B cell (primary cell): ENCODE measurements around the gene ERCC1. TPM values are rescaled to one million over a fixed set of nuclear protein-coding genes. Genes with fewer than 3 reads are reported as not detected.

Experiments
- ATAC-seq: fragments of 200-7000 bp; cut with Tn5 transposase; one replicate; pipeline ENCODE4 v1.10.0; 2021; ENCODE audit warnings: low read depth, mild to moderate bottlenecking, moderate number of reproducible peaks, moderate library complexity
- CTCF ChIA-PET: fragments of 350-600 bp; sonication (Branson Sonifier 250); formaldehyde crosslinking; loops from one replicate; lab custom pipeline; 2021; ENCODE audit warnings: antibody characterized with exemption, inconsistent platforms; lab: Charles Lee
- POLR2A ChIA-PET: fragments of 350-600 bp; sonication (Branson Sonifier 250); formaldehyde crosslinking; loops from one replicate; lab custom pipeline; 2021; ENCODE audit warnings: antibody characterized with exemption; lab: Charles Lee
- DNase-seq: peaks from one replicate; pipeline ENCODE4 v3.0.0; 2013
- H2AFZ ChIP-seq: 2 replicates; pipeline ENCODE4 v1.6.1; 2012; ENCODE audit warnings: mild to moderate bottlenecking, low read depth, low read length; ENCODE audit not compliant: insufficient read depth, poor library complexity, severe bottlenecking
- H3K27ac ChIP-seq, 2 donors: 1 replicate in 1 of 2; 2 replicates in 1 of 2; pipeline ENCODE4 v1.5.1; 2012 to 2013; ENCODE audit warnings: low read length in 2 of 2, mild to moderate bottlenecking in 2 of 2, moderate library complexity in 1 of 2
- H3K27me3 ChIP-seq, 4 experiments: fragments of 200-600 bp in 1 of 4; sonication (generic) in 1 of 4; replicated peaks in 1 of 4; 1 replicate in 2 of 4; 2 replicates in 2 of 4; pipeline versions ENCODE4 v1.6.1 to v1.7.0; 2013 to 2016; ENCODE audit warnings: low read length in 3 of 4, mild to moderate bottlenecking in 2 of 4, mixed read lengths in 1 of 4, moderate library complexity in 1 of 4; ENCODE audit not compliant: insufficient read depth in 4 of 4, control insufficient read depth in 3 of 4; ENCODE audit errors: control extremely low read depth in 1 of 4
- H3K36me3 ChIP-seq, 2 experiments: replicated peaks in 1 of 2; 1 replicate in 1 of 2; 2 replicates in 1 of 2; pipeline versions ENCODE4 v1.6.1 to v1.7.1; 2013; ENCODE audit warnings: low read length in 1 of 2; ENCODE audit not compliant: insufficient read depth in 2 of 2, control insufficient read depth in 1 of 2; ENCODE audit errors: control extremely low read depth in 1 of 2, extremely low read depth in 1 of 2
- H3K4me1 ChIP-seq, 2 donors: fragments of 200-600 bp in 1 of 2; sonication (generic) in 1 of 2; 1 replicate in 1 of 2; 2 replicates in 1 of 2; pipeline versions ENCODE4 v1.5.1 to v1.6.1; 2013 to 2017; ENCODE audit warnings: low read length in 2 of 2; ENCODE audit not compliant: control insufficient read depth in 2 of 2, insufficient read depth in 2 of 2
- H3K4me2 ChIP-seq: replicated peaks from 2 replicates; pipeline ENCODE3; 2012; ENCODE audit warnings: mild to moderate bottlenecking, low read depth, low read length; ENCODE audit not compliant: poor library complexity, severe bottlenecking
- H3K4me3 ChIP-seq, 5 experiments: fragments of 200-600 bp in 1 of 5; sonication (generic) in 1 of 5; 1 replicate in 3 of 5; 2 replicates in 2 of 5; pipeline versions ENCODE4 v1.5.1 to v1.7.0; 2011 to 2016; ENCODE audit warnings: low read length in 4 of 5, mild to moderate bottlenecking in 4 of 5, low read depth in 2 of 5, control low read depth in 1 of 5, moderate library complexity in 1 of 5; ENCODE audit not compliant: insufficient read depth in 1 of 5; ENCODE audit errors: control extremely low read depth in 1 of 5, extremely low read depth in 1 of 5
- H3K79me2 ChIP-seq: fragments of 200-600 bp; sonication (generic); one replicate; pipeline ENCODE4 v1.6.0; 2016; ENCODE audit warnings: low read length; ENCODE audit not compliant: control insufficient read depth, insufficient read depth
- H3K9ac ChIP-seq: fragments of 200-600 bp; sonication (generic); 2 replicates; pipeline ENCODE4 v1.6.1; 2017; ENCODE audit warnings: mild to moderate bottlenecking, low read length, moderate library complexity
- H3K9me3 ChIP-seq, 3 donors: one replicate each; pipeline versions ENCODE4 v1.6.1 to v1.7.1; 2013; ENCODE audit warnings: low read length in 2 of 3; ENCODE audit not compliant: control insufficient read depth in 2 of 3, insufficient read depth in 1 of 3; ENCODE audit errors: control extremely low read depth in 1 of 3
- H4K20me1 ChIP-seq: 2 replicates; pipeline ENCODE4 v1.6.0; 2012; ENCODE audit warnings: mild to moderate bottlenecking, low read length; ENCODE audit not compliant: insufficient read depth, control insufficient read depth, poor library complexity, severe bottlenecking
- H3K27ac Mint-ChIP-seq: one replicate; pipeline ENCODE4 v1.8.0; 2021; ENCODE audit warnings: mixed read lengths
- H3K27me3 Mint-ChIP-seq: one replicate; pipeline ENCODE4 v1.8.0; 2021; ENCODE audit warnings: mixed read lengths
- H3K4me1 Mint-ChIP-seq: one replicate; pipeline ENCODE4 v1.8.0; 2021; ENCODE audit warnings: mixed read lengths
- H3K4me3 Mint-ChIP-seq: one replicate; pipeline ENCODE4 v1.8.0; 2021; ENCODE audit warnings: mixed read lengths
- H3K9me3 Mint-ChIP-seq: one replicate; pipeline ENCODE4 v1.8.0; 2022; ENCODE audit warnings: mixed read lengths; ENCODE audit not compliant: insufficient read depth
- EZH2 ChIP-seq: IDR thresholded peaks from 2 replicates; pipeline ENCODE4 v1.6.1; 2012; ENCODE audit warnings: borderline replicate concordance, low read depth, mild to moderate bottlenecking, moderate library complexity, low read length; ENCODE audit not compliant: insufficient read depth, poor library complexity, severe bottlenecking
- WGBS: methylation state at CpG from one replicate; pipeline ENCODE4 v1.1.5; 2013; ENCODE audit warnings: missing lambda C conversion rate; ENCODE audit not compliant: insufficient coverage; 5-methylcytosine and 5-hydroxymethylcytosine counted together
- intact Hi-C: fragments of 100-400 bp; cut with micrococcal nuclease; formaldehyde crosslinking; loops from one replicate; pipeline ENCODE4 v1.10.0; 2022
- polyA plus RNA-seq: library from polyadenylated mRNA; depleted of rRNA; stranded (reverse); fragments of >200 nt; gene quantifications from 2 replicates; pipeline ENCODE4 v1.2.3, GENCODE V29; 2012
- total RNA-seq, 2 donors: library from RNA; stranded (reverse); fragments of 120-200 nt in 1 of 2; gene quantifications; 1 replicate in 1 of 2; 2 replicates in 1 of 2; pipeline versions ENCODE4 v1.2.3 to v1.2.4, GENCODE V29; 2013 to 2022
- TF ChIP-seq, protein P1 (sequence below): fragments of 200-600 bp; IDR thresholded peaks from one replicate; pipeline ENCODE4 v1.8.0; 2022; ENCODE audit warnings: antibody characterized with exemption, mild to moderate bottlenecking

ERCC1 gene
- total and polyA plus RNA-seq, 2 donors (not counting 1 experiment from before 2014, with no cell fraction given), result 75.7 to 81.9 TPM

- no peak for DNase-seq
- peaks cover 23% of the 10 kb centered on the region for H3K79me2 ChIP-seq
- peak overlapping the region; percentile 91 for H2AFZ ChIP-seq
- 22% methylated on average over 19 of the region's 20 CpGs for WGBS
- POLR2A ChIA-PET, result interaction anchor here (0.5 kb wide), 1 partner anchor 45 kb away, joined by 4 read pairs; the partner anchor contains the start of gene FOSB
- peaks cover 0 to 14% of the 10 kb centered on the region in 2 experiments for H3K36me3 ChIP-seq
- intact Hi-C loops, result loop anchor here (1.0 to 2.0 kb wide), 2 partner anchors 16 to 17 kb away; partner anchors contain the start of gene POLR1G
- H3K4me1 ChIP-seq, result peaks cover 33 to 62% of the 10 kb centered on the region in 2 donors
- Mint-ChIP-seq H3K4me3 (peak overlapping the region; percentile 97), H3K27ac (peak overlapping the region; percentile 94), H3K4me1 (peaks cover 59% of the 10 kb centered on the region), H3K27me3 (peaks cover 8% of the 10 kb centered on the region), H3K9me3 (no peaks in the 10 kb centered on the region)
- no peak for TF ChIP-seq EZH2
- TF ChIP-seq, protein P1, sequence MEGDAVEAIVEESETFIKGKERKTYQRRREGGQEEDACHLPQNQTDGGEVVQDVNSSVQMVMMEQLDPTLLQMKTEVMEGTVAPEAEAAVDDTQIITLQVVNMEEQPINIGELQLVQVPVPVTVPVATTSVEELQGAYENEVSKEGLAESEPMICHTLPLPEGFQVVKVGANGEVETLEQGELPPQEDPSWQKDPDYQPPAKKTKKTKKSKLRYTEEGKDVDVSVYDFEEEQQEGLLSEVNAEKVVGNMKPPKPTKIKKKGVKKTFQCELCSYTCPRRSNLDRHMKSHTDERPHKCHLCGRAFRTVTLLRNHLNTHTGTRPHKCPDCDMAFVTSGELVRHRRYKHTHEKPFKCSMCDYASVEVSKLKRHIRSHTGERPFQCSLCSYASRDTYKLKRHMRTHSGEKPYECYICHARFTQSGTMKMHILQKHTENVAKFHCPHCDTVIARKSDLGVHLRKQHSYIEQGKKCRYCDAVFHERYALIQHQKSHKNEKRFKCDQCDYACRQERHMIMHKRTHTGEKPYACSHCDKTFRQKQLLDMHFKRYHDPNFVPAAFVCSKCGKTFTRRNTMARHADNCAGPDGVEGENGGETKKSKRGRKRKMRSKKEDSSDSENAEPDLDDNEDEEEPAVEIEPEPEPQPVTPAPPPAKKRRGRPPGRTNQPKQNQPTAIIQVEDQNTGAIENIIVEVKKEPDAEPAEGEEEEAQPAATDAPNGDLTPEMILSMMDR, result no peak
- CTCF ChIA-PET, result interaction anchor here (1.1 to 2.8 kb wide), 4 partner anchors 16 to 138 kb away, joined by 3 to 17 read pairs (median 8); no protein-coding TSS in a partner anchor
- H3K27me3 ChIP-seq, result peaks cover 0 to 7% (median 2%) of the 10 kb centered on the region in 4 experiments
- peak overlapping the region; percentile 77 for H3K9ac ChIP-seq
- peak overlapping the region; percentile 88 for H3K4me2 ChIP-seq
- H3K27ac ChIP-seq, result peak overlapping the region; percentile 64 to 73
- ATAC-seq, result no peak
- H3K9me3 ChIP-seq, result no peaks in the 10 kb centered on the region
- H3K4me3 ChIP-seq, result peak overlapping the region in 4 of 5 experiments; percentile 69 to 77 (median 70)
- peaks cover 5% of the 10 kb centered on the region for H4K20me1 ChIP-seq
Observed at GRCh38 chr19:45423033-45423588, 606 bp downstream of the ERCC1 start.

GRCh38 chr19:45421947-45422498 is 1.7 kb downstream of the ERCC1 start:
- intact Hi-C loops, result loop anchor here (2.0 kb wide), 1 partner anchor 17 kb away; no protein-coding TSS in a partner anchor
- ATAC-seq, result no peak
- H3K9ac ChIP-seq, result no peak overlapping the region
- no peaks in the 10 kb centered on the region for H3K9me3 ChIP-seq
- H3K9me3 Mint-ChIP-seq, result no peaks in the 10 kb centered on the region
- H3K4me3 ChIP-seq, result no peak overlapping the region
- peaks cover 5% of the 10 kb centered on the region for H4K20me1 ChIP-seq
- WGBS, result 94% methylated on average over 5 of the region's 6 CpGs
- peaks cover 28% of the 10 kb centered on the region for H3K79me2 ChIP-seq
- peaks cover 29 to 52% of the 10 kb centered on the region in 2 donors for H3K4me1 ChIP-seq
- H3K4me2 ChIP-seq, result no peak overlapping the region
- ChIA-PET CTCF (interaction anchor here (0.7 to 1.4 kb wide), 4 partner anchors 18 to 256 kb away, joined by 3 to 6 read pairs (median 3); no protein-coding TSS in a partner anchor), POLR2A (no interaction called here)
- peak overlapping the region; percentile 57 for H3K27ac Mint-ChIP-seq
- DNase-seq, result no peak
- peak overlapping the region; percentile 63 for H3K4me3 Mint-ChIP-seq
- H3K4me1 Mint-ChIP-seq, result peaks cover 54% of the 10 kb centered on the region
- TF ChIP-seq, protein P1, result no peak
- no peak for TF ChIP-seq EZH2
- no peak overlapping the region for H2AFZ ChIP-seq
- peak overlapping the region in 1 of 2 donors; percentile 21 for H3K27ac ChIP-seq
- H3K27me3 ChIP-seq, result peaks cover 0 to under 1% (median 0%) of the 10 kb centered on the region in 4 experiments
- peaks cover 0 to 17% of the 10 kb centered on the region in 2 experiments for H3K36me3 ChIP-seq
- peaks cover 2% of the 10 kb centered on the region for H3K27me3 Mint-ChIP-seq
